Liver (tissue), 9 donors: ENCODE results near the gene FCF1. TPM values are rescaled to one million over a fixed set of nuclear protein-coding genes. Genes with fewer than 3 reads are reported as not detected.

ENCODE experiments used
- DNase-seq: peaks from one replicate; pipeline ENCODE4 v3.0.0-alpha.2; 2017; ENCODE audit warnings: low spot score
- H3K27ac ChIP-seq, 2 donors: one replicate each; pipeline ENCODE4 v1.7.0; 2013; ENCODE audit warnings: inconsistent platforms in 2 of 2, low read length in 2 of 2, control low read depth in 1 of 2, low read depth in 1 of 2, mild to moderate bottlenecking in 1 of 2
- H3K27me3 ChIP-seq, 4 donors: one replicate each; pipeline versions ENCODE4 v1.6.1 to v1.7.0; 2013; ENCODE audit warnings: low read length in 3 of 4, inconsistent platforms in 1 of 4, mild to moderate bottlenecking in 1 of 4, moderate library complexity in 1 of 4; ENCODE audit not compliant: control insufficient read depth in 4 of 4, insufficient read depth in 4 of 4
- H3K36me3 ChIP-seq, 4 donors: one replicate each; pipeline versions ENCODE4 v1.6.1 to v1.7.0; 2013; ENCODE audit warnings: low read length in 3 of 4, mild to moderate bottlenecking in 3 of 4, low read depth in 1 of 4, moderate library complexity in 1 of 4; ENCODE audit not compliant: control insufficient read depth in 4 of 4, insufficient read depth in 3 of 4
- H3K4me1 ChIP-seq, 4 donors: one replicate each; pipeline versions ENCODE4 v1.6.1 to v1.7.0; 2013; ENCODE audit warnings: low read length in 3 of 4, mild to moderate bottlenecking in 3 of 4, moderate library complexity in 1 of 4; ENCODE audit not compliant: control insufficient read depth in 4 of 4, insufficient read depth in 4 of 4
- H3K4me3 ChIP-seq, 3 donors: one replicate each; pipeline versions ENCODE4 v1.6.1 to v1.7.0; 2013; ENCODE audit warnings: low read length in 3 of 3, control low read depth in 1 of 3, low read depth in 1 of 3, mild to moderate bottlenecking in 1 of 3
- H3K9ac ChIP-seq, 2 donors: one replicate each; pipeline ENCODE4 v1.7.0; 2013; ENCODE audit warnings: low read length in 2 of 2, mild to moderate bottlenecking in 2 of 2, moderate library complexity in 2 of 2, control low read depth in 1 of 2, low read depth in 1 of 2
- H3K9me3 ChIP-seq, 4 donors: one replicate each; pipeline versions ENCODE4 v1.6.1 to v1.7.0; 2013; ENCODE audit warnings: low read length in 3 of 4; ENCODE audit not compliant: control insufficient read depth in 4 of 4
- EGR1 ChIP-seq, 2 donors: IDR thresholded peaks; 2 replicates each; pipeline ENCODE4 v1.6.1; 2016 to 2018; ENCODE audit warnings: antibody characterized with exemption in 2 of 2, low read depth in 2 of 2
- FOXA1 ChIP-seq: IDR thresholded peaks from 2 replicates; pipeline ENCODE4 v1.6.1; 2016; ENCODE audit warnings: antibody characterized with exemption
- FOXA2 ChIP-seq: IDR thresholded peaks from 2 replicates; pipeline ENCODE4 v1.6.1; 2016; ENCODE audit warnings: antibody characterized with exemption
- GABPA ChIP-seq, 2 donors: IDR thresholded peaks in 1 of 2; conservative IDR thresholded peaks in 1 of 2; 2 replicates each; pipeline ENCODE4 v1.6.1; 2016; ENCODE audit warnings: antibody characterized with exemption in 2 of 2, mild to moderate bottlenecking in 1 of 2, moderate library complexity in 1 of 2
- HNF4A ChIP-seq, 2 donors: conservative IDR thresholded peaks; 2 replicates each; pipeline ENCODE4 v1.6.1; 2016; ENCODE audit warnings: antibody characterized with exemption in 2 of 2, mild to moderate bottlenecking in 2 of 2
- RAD21 ChIP-seq, 2 donors: IDR thresholded peaks; 2 replicates each; pipeline ENCODE4 v1.6.1; 2016; ENCODE audit warnings: antibody characterized with exemption in 2 of 2, mild to moderate bottlenecking in 2 of 2
- YY1 ChIP-seq: IDR thresholded peaks from 2 replicates; pipeline ENCODE4 v1.6.1; 2016; ENCODE audit warnings: antibody characterized with exemption, mild to moderate bottlenecking
- WGBS: extraction: QIAGEN DNeasy Blood & Tissue Kit; methylation state at CpG from one replicate; pipeline ENCODE4 v1.1.7; 2013; 5-methylcytosine and 5-hydroxymethylcytosine counted together
- polyA plus RNA-seq, 2 donors: library from polyadenylated mRNA; stranded (reverse) in 1 of 2; unstranded in 1 of 2; fragments of 200-250 nt in 1 of 2; fragments of >200 nt in 1 of 2; fragmentation: Nextera tagmentation in 1 of 2; extraction: Ambion mirVana in 1 of 2; gene quantifications; one replicate each; pipeline versions ENCODE4 v1.2.1 to v1.2.3, GENCODE V29; 2013 to 2015
- total RNA-seq, 2 donors: library from RNA; depleted of rRNA; stranded (reverse); fragments of >200 nt; gene quantifications; one replicate each; pipeline ENCODE4 v1.2.3, GENCODE V29; 2014
- TF ChIP-seq, protein P1 (sequence below): IDR thresholded peaks from 2 replicates; pipeline ENCODE4 v1.6.1; 2016; ENCODE audit warnings: antibody characterized with exemption, mild to moderate bottlenecking
- TF ChIP-seq, protein P2 (sequence below): fragments of 150-350 bp; IDR thresholded peaks from 2 replicates; pipeline ENCODE4 v1.5.1; 2017; ENCODE audit warnings: improper control_type of control experiment, low read depth, low read length; ENCODE audit not compliant: missing input control
- TF ChIP-seq, protein P3 (sequence below): IDR thresholded peaks from 2 replicates; pipeline ENCODE4 v1.6.1; 2016; ENCODE audit warnings: antibody characterized with exemption
- donor health status: healthy.
- donor health status: healthy.
- donor health status: healthy.
- donor health status: healthy.
- donor health status: healthy.

Gene FCF1
- total and polyA plus RNA-seq, 4 donors = 3.7 to 15.3 (median 13.6) TPM

DNA sequence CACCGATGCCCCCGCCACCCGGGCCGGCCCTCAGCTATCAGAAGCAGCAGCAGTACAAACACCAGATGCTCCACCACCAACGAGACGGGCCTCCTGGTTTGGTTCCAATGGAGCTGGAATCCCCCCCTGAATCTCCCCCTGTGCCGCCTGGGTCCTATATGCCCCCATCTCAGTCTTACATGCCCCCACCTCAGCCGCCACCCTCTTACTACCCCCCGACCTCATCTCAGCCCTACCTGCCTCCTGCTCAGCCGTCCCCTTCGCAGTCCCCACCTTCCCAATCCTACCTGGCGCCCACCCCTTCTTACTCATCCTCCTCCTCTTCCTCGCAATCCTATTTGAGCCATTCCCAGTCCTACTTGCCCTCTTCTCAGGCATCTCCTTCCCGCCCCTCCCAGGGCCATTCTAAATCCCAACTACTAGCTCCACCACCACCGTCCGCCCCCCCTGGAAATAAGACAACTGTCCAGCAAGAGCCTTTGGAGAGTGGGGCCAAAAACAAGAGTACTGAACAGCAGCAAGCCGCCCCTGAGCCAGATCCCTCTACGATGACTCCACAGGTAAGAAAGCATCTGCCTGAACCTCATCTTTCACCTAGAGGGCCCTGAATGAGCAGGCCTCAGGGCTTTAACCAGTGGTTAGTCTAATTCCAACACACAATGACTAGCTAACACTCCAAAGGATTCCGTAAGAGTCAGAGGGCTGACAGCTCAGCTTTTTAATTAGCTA is 51.0 kb downstream of the FCF1 start:
- H3K4me1 ChIP-seq = peaks cover 0 to 31% (median 26%) of the 10 kb centered on the region in 4 donors
- H3K9me3 ChIP-seq = no peaks in the 10 kb centered on the region
- H3K36me3 ChIP-seq = peaks cover 0 to 2% (median 0%) of the 10 kb centered on the region in 4 donors
- H3K9ac ChIP-seq = peak overlapping the region; percentile 34 to 93
- peak overlapping the region; percentile 68 to 80 for H3K27ac ChIP-seq
- DNase-seq = peak; percentile 34
- WGBS = 5% methylated on average over 19 of the region's 19 CpGs
- H3K4me3 ChIP-seq = peak overlapping the region; percentile 62 to 100 (median 76)
- TF ChIP-seq GABPA (IDR thresholded peaks at IDR 0.05 in 1 of 2, conservative IDR thresholded peaks at IDR 0.05 in 1 of 2) = no peak
- TF ChIP-seq, protein P1, sequence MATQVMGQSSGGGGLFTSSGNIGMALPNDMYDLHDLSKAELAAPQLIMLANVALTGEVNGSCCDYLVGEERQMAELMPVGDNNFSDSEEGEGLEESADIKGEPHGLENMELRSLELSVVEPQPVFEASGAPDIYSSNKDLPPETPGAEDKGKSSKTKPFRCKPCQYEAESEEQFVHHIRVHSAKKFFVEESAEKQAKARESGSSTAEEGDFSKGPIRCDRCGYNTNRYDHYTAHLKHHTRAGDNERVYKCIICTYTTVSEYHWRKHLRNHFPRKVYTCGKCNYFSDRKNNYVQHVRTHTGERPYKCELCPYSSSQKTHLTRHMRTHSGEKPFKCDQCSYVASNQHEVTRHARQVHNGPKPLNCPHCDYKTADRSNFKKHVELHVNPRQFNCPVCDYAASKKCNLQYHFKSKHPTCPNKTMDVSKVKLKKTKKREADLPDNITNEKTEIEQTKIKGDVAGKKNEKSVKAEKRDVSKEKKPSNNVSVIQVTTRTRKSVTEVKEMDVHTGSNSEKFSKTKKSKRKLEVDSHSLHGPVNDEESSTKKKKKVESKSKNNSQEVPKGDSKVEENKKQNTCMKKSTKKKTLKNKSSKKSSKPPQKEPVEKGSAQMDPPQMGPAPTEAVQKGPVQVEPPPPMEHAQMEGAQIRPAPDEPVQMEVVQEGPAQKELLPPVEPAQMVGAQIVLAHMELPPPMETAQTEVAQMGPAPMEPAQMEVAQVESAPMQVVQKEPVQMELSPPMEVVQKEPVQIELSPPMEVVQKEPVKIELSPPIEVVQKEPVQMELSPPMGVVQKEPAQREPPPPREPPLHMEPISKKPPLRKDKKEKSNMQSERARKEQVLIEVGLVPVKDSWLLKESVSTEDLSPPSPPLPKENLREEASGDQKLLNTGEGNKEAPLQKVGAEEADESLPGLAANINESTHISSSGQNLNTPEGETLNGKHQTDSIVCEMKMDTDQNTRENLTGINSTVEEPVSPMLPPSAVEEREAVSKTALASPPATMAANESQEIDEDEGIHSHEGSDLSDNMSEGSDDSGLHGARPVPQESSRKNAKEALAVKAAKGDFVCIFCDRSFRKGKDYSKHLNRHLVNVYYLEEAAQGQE = peak; percentile 35
- no peaks in the 10 kb centered on the region for H3K27me3 ChIP-seq

DNA sequence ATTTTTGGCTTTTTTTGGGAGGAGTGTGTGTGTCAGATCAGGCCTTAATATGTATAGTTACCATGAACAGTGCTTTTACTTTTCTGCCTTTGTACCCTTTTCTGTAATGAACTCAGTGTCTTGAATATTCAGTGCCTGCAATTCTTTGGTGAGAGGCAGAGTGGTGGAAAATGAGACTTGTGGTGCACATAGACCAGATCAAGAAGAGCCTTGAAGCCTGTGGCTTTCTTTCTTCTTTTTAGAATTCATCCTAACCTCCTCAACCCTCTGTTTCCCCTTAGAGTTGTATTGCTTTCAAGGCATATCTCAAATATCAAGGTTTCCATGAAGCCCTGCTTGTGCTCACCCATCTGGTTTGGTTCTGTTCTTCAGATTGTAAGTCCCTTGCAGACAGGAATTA is 52.8 kb downstream of the FCF1 start:
- DNase-seq = no peak
- H3K9ac ChIP-seq = no peak overlapping the region
- H3K27ac ChIP-seq = no peak overlapping the region
- no peak overlapping the region for H3K4me3 ChIP-seq
- H3K9me3 ChIP-seq = no peaks in the 10 kb centered on the region
- H3K27me3 ChIP-seq = no peaks in the 10 kb centered on the region
- peaks cover 0 to 31% (median 26%) of the 10 kb centered on the region in 4 donors for H3K4me1 ChIP-seq
- peaks cover 0 to 2% (median 0%) of the 10 kb centered on the region in 4 donors for H3K36me3 ChIP-seq
- TF ChIP-seq FOXA1 = no peak
- TF ChIP-seq, protein P2, sequence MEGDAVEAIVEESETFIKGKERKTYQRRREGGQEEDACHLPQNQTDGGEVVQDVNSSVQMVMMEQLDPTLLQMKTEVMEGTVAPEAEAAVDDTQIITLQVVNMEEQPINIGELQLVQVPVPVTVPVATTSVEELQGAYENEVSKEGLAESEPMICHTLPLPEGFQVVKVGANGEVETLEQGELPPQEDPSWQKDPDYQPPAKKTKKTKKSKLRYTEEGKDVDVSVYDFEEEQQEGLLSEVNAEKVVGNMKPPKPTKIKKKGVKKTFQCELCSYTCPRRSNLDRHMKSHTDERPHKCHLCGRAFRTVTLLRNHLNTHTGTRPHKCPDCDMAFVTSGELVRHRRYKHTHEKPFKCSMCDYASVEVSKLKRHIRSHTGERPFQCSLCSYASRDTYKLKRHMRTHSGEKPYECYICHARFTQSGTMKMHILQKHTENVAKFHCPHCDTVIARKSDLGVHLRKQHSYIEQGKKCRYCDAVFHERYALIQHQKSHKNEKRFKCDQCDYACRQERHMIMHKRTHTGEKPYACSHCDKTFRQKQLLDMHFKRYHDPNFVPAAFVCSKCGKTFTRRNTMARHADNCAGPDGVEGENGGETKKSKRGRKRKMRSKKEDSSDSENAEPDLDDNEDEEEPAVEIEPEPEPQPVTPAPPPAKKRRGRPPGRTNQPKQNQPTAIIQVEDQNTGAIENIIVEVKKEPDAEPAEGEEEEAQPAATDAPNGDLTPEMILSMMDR = no peak
- no peak for TF ChIP-seq EGR1 (IDR thresholded peaks at IDR 0.05; ENCODE audit: low read depth in 2 of 2)
- TF ChIP-seq HNF4A (conservative IDR thresholded peaks at IDR 0.05) = no peak
- TF ChIP-seq, protein P1 = no peak
- TF ChIP-seq YY1 = no peak
- TF ChIP-seq, protein P3, sequence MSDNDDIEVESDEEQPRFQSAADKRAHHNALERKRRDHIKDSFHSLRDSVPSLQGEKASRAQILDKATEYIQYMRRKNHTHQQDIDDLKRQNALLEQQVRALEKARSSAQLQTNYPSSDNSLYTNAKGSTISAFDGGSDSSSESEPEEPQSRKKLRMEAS = no peak
- TF ChIP-seq FOXA2 = no peak
- TF ChIP-seq RAD21 (IDR thresholded peaks at IDR 0.05) = no peak
